OCI-LY3 (cell line): ENCODE measurements around the gene DPPA3.

Experiments
- EZH2phosphoT487 ChIP-seq: fragments of 200-600 bp; shearing (Covaris generic); IDR thresholded peaks from 2 replicates; pipeline ENCODE4 v1.6.1; 2018; ENCODE audit warnings: antibody characterized with exemption, mixed run types, low read depth
- TF ChIP-seq, protein P1 (sequence below): fragments of 200-600, 300-600 bp; sonication (generic); IDR thresholded peaks from 2 replicates; pipeline ENCODE4 v1.5.1; 2014; ENCODE audit warnings: antibody characterized with exemption, low read length, low read depth

DNA sequence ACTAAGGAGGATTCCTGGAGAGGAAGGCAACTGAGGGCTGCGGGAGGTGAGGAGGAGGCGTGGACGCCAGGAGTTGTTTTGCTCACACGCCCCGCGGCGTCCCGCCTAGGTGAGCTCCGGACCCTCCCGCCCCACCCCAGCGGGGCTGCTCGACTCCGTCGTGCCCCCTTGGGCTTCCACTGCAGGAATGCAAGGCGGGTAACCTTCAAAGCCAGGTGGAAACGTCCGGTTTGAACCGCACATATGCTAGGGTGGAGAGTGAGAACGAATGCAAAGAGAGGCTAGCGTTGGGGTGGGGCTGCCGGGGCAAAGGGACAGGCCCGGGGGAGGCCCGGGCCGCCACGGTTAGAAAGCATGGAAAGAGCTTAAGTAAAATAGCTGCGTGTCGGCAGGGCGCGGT, 5.4 kb upstream of the DPPA3 start:
- TF ChIP-seq, protein P1, sequence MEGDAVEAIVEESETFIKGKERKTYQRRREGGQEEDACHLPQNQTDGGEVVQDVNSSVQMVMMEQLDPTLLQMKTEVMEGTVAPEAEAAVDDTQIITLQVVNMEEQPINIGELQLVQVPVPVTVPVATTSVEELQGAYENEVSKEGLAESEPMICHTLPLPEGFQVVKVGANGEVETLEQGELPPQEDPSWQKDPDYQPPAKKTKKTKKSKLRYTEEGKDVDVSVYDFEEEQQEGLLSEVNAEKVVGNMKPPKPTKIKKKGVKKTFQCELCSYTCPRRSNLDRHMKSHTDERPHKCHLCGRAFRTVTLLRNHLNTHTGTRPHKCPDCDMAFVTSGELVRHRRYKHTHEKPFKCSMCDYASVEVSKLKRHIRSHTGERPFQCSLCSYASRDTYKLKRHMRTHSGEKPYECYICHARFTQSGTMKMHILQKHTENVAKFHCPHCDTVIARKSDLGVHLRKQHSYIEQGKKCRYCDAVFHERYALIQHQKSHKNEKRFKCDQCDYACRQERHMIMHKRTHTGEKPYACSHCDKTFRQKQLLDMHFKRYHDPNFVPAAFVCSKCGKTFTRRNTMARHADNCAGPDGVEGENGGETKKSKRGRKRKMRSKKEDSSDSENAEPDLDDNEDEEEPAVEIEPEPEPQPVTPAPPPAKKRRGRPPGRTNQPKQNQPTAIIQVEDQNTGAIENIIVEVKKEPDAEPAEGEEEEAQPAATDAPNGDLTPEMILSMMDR = no peak
- no peak for TF ChIP-seq EZH2phosphoT487
